T-helper 1 cell (primary cell): ENCODE results near the gene OR2A2.
"Not testable (repeated sequence)": the region's sequence is repeated elsewhere in the genome, so short reads cannot be mapped to it uniquely, and the experiment has no call there.

Experiments used
- DNase-seq, 5 donors: peaks; one replicate each; pipeline ENCODE4 v3.0.0-alpha.2; 2012 to 2020
- total RNA-seq, 4 donors: gene quantifications; one replicate each; lab custom pipeline; 2026; lab: John Stamatoyannopoulos, UW

Gene OR2A2, protein sequence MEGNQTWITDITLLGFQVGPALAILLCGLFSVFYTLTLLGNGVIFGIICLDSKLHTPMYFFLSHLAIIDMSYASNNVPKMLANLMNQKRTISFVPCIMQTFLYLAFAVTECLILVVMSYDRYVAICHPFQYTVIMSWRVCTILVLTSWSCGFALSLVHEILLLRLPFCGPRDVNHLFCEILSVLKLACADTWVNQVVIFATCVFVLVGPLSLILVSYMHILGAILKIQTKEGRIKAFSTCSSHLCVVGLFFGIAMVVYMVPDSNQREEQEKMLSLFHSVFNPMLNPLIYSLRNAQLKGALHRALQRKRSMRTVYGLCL
- total RNA-seq, result 0 reads per million in 4 donors

GRCh38 chr7:144109283-144109682 is at the start of gene OR2A2:
OR2A2 (plus strand) TSS chr7:144109583; CDS start chr7:144109583, 0 bp downstream.
- no peak for DNase-seq

DNA sequence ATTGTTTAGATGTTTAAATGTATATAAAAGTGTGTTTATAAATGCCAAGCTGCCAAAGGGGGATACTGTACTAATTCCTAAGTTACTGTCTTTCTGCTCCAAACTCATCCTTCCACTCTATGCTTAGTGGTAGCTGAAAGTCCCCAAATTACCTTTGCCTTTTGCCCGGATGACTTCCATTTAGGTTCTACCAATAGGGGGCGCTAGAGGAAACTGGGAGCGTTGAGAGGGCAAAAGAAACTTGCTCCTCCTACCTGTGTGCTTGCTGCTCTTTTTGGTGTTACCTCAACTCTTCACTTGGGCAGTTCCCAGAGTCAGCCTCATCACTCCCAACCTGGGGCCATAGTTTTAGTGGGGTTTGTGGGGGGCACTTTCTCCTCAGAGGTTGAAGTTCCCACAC is 45.7 kb upstream of the OR2A2 start:
- peak in 1 of 5 donors; percentile 10 for DNase-seq

DNA sequence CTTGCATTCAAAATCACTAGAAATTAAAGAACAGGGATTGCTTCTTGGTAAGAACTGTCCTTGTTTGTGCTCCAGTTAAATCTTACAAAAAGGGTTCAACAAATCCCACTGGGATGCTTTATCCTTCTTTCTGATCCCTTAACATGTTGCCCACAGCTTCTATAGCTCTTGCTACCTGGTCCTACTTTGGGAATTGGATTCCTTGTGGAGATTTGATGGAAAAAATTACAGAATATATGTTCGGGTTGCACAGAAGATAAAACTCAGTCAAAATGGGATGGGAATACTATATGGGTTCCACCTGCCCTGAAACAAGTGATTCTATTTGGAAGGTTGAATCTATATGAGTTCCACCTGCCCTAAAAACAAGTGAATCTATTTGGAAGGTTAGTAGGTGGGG is 39.9 kb upstream of the OR2A2 start, which contains the start of gene OR2A25:
Gene OR2A25, plus strand, starts transcription at position 301 of the 400 bp plus-strand sequence. CDS start 4,409 bp downstream, outside the sequence.
- DNase-seq, result no peak

DNA sequence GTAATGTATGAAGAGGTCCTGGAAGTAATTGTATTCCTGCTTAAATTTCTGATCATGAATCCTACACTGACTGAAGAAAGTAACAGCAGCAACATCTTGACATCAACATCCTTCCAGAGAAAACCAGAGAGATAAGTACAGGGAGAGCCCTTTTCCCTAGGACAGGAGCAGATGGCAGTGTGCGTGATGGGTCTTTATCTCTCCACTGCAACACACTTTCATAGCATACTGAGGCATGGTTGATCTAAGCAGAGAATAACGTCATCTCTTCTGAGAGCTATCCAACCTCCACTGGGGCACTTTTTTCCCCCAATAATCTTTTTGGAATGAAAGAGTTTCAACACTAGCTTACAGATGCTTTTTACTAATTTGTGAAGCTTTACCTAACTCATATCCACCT is 39.4 kb upstream of the OR2A2 start:
- DNase-seq, result no peak

DNA sequence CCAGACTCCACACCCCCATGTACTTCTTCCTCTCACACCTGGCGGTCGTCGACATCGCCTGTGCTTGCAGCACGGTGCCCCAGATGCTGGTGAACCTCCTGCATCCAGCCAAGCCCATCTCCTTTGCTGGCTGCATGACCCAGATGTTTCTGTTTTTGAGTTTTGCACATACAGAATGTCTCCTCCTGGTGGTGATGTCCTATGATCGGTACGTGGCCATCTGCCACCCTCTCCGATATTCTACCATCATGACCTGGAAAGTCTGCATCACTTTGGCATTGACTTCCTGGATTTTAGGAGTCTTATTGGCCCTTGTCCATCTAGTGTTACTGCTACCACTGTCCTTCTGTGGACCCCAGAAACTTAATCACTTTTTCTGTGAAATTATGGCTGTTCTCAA is 35.0 kb upstream of the OR2A2 start:
- no peak for DNase-seq

GRCh38 chr7:144085978-144086377 is 23.4 kb upstream of the OR2A2 start, which contains the start of gene OR2A12:
OR2A12 (plus strand) TSS chr7:144086278; CDS start chr7:144095108, 8,830 bp downstream.
- no peak for DNase-seq

DNA sequence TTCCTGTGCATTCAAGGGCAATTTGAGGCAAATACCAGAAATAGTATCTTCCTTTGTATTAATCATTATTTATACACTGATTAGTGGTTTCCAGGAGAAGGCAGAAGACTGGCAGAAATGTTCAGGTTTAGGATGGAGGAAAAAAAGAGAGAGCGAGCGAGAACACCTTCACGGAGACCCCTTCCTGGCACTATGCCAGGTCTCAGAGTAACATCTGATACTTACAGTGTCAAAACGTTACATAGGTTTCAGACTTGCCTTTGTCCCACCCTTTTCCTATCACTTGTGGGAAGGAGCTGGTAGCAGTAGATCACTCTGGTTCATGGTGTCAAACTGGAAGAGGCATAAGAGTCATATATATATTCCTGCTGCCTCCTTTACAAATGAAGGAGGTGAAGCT is 22.7 kb upstream of the OR2A2 start:
- DNase-seq, result no peak

GRCh38 chr7:144087230-144087629 is 22.2 kb upstream of the OR2A2 start:
- no peak for DNase-seq

DNA sequence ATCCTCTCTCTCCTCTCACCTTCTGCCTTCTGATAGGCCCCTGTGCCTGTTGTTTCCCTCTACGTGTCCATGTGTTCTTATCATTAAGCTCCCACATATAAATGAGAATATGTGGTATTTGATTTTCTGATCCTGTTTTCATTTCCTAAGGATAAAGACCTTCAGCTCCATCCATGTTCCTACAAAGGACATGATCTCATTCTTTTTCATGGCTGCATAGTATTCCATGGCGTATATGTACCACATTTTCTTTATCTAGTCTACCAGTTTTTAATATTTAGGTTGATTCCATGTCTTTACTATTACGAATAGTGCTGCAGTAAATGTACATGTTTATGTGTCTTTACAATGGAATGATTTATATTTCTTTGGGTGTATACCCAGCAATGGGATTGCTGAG is 18.7 kb upstream of the OR2A2 start:
- no peak for DNase-seq

DNA sequence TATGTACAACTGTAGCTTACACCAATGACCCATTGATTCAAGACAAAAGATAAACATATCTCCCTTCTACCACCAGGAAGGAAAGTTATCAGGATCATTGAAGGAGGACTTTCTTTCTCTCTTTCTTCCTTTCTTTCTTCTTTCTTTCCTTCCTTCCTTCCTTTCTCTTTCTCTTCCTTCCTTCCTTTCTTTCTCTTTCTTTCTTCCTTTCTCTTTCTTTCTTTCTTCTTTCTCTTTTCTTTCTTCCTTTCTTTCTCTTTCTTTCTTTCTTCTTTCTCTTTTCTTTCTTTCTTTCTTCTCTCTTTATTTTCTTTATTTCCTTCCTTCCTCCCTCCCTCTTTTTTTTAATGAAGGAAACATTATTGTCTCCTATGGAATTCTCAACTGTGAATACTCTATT is 10.6 kb upstream of the OR2A2 start:
- DNase-seq, result no peak

DNA sequence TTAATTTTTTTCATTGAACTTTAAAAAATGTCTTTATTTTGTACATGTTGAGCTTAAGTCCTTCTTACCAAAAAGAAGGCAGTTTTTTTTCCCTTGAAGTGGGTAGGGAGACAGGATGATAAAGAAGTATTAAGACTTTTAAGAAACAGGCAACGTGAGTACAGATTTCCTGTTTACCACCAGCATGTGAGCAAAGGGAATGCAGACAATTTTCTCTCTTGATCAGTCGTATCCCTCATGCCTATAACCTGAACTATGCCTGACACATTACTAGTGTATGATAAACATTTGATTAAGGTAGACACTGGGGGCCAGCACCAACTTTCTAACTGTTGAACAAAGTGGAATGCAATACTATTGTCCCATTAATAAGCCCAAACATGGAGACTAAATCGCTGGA is 8.8 kb upstream of the OR2A2 start:
- no peak for DNase-seq

DNA sequence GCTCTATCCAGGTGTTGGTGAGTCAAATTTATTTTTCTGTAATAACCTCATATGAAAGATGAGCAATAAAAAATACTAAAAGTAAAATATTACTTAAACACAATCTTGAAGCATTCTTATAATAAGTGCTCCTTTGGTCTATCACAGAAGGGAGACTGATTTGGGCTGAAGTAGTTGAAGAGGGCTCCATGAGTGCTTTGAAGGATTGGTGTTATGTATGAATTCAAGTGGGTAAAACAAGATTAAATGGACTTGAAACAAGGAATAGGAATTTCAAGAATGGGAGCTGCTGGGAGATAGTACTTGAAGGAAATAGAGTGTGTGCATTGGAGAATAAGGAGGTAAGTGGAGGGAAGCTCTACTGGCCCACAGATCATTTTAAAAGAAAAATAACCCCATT is 7.3 kb upstream of the OR2A2 start:
- no peak for DNase-seq

DNA sequence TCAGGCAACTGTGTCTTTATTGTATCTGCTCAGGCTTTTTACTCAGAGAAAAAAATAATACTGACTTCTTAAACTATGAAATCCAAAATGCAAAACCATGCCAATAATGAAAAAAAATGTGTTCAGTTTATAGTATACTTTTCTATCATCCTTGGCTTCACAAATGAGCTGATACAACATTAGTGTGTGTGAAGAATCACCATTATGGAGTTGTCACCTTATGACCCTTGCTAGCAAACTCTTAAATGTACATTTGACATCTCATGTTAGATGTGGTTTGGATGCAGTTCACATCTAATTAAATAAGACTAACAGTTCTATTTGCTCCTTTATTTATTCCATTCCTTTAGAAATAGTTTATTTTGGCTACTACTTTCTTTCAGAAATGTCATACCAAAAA is 4.2 kb upstream of the OR2A2 start:
- DNase-seq, result no peak

DNA sequence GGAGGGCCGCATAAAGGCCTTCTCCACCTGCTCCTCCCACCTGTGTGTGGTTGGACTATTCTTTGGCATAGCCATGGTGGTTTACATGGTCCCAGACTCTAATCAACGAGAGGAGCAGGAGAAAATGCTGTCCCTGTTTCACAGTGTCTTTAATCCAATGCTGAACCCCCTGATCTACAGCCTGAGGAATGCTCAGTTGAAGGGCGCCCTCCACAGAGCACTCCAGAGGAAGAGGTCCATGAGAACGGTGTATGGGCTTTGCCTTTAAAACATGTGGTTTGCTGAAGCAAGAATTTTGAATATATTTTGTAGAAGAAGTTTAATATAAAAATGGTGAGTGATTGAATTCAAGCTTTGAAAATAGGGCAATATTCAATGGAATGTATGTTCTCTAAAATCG is 889 bp downstream of the OR2A2 start:
- no peak for DNase-seq

GRCh38 chr7:144113651-144114050 is 4.3 kb downstream of the OR2A2 start:
- no peak for DNase-seq

GRCh38 chr7:144118341-144118740 is 9.0 kb downstream of the OR2A2 start:
- DNase-seq, result no peak

DNA sequence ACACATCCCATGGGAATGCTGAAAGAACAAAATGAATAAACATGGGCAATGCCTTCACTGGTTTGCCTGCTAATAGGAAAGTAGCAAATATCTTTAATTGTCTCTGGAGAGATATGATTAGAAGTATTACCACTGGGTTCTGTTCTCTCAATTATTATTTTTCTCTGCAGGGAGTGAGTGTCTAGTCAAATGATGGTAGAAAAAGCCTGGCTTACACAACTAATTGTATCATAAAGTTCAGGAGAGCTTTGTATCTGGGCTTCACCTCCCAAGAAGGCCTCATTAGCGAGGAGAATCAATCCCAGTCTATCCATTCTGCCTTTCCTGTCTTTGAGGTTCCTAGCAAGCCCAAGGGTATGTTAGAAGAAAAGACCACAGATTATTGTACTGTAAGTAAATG is 13.5 kb downstream of the OR2A2 start, which contains the start of gene OR2A14:
Gene OR2A14, plus strand, starts transcription at position 301 of the 400 bp plus-strand sequence. CDS start 5,937 bp downstream, outside the sequence.
- DNase-seq, result no peak

GRCh38 chr7:144127714-144128334 is 18.4 kb downstream of the OR2A2 start:
- peak; percentile 62 to 85 (median 73) for DNase-seq

DNA sequence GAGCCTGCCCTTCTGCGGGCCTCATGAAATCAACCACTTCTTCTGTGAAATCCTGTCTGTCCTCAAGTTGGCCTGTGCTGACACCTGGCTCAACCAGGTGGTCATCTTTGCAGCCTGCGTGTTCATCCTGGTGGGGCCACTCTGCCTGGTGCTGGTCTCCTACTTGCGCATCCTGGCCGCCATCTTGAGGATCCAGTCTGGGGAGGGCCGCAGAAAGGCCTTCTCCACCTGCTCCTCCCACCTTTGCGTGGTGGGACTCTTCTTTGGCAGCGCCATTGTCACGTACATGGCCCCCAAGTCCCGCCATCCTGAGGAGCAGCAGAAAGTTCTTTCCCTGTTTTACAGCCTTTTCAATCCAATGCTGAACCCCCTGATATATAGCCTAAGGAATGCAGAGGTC is 20.2 kb downstream of the OR2A2 start:
- DNase-seq, result not testable (repeated sequence)

DNA sequence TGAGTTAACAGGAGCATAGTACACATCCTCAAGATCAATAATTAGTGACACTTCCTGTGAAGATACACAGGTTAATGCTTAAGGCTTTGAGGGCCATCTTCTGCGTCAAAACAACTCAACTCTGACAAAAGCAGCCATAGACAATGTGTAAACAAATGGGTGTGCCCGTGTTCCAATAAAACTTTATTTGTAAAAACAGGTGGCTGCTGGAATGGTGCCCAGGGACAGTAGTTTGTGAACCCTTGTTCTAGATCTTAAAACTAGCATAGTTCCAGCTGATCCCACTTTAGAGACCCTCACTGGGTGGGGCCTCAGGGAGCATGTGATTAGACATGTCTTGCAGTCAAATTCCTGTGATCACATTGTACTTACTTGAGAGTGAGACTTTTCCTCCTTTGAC is 21.3 kb downstream of the OR2A2 start:
- DNase-seq, result no peak

DNA sequence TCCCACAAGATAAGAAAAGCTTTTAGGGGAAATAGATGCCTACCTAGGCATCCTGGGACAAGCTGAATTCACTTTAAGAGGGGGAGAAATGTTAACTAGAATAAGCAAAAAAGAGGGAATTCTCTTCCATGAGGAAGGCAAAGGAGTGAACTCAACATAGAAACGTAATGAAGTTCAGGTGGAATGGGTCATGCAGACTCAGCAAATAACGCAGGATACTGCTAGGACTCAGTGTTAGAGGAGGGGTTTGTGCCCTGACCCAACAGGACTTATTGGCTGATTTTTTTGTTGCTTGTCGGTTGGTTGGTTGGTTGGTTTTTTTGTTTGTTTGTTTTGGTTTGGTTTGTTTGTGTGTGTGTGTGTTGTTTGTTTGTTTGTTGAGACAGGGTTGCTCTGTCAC is 22.9 kb downstream of the OR2A2 start:
- DNase-seq, result no peak

- no peak for DNase-seq
Measured at GRCh38 chr7:144133307-144133706, 23.9 kb downstream of the OR2A2 start.

- DNase-seq, result no peak
Measured at GRCh38 chr7:144134116-144134515, 24.7 kb downstream of the OR2A2 start.

DNA sequence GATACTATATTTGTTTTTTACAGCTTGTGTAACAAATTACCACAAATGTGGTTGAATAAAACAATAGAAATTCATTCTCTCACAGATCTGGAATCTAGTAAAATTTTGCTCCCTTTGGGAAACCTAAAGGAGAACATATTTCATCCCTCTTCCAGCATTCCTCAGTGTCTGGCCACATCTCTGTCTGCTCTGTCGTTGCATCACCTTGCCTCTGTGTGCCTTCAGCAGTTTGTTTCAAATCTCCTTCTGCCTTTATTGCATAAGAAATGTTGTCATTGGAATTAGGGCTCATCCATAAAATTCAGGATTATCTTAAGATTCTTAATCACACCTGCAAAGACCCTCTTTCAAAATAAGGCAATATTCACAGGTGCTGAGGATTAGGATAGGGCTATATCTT is 28.1 kb downstream of the OR2A2 start:
- no peak for DNase-seq
